ENCODE measurements around the gene TEX261. TPM values are rescaled to one million over a fixed set of nuclear protein-coding genes. Genes with fewer than 3 reads are reported as not detected.
A peak's percentile ranks its signal among the peaks of the same experiment; 100 is the strongest.
"Not testable (repeated sequence)": the region's sequence is repeated elsewhere in the genome, so short reads cannot be mapped to it uniquely, and the experiment has no call there.

Gene TEX261
- total RNA-seq, 1 donor from 2014 or later: 36.4 TPM

- ATAC-seq (peak; percentile 97), DNase-seq (ENCODE audit: low spot score) (peak; percentile 74)
These were observed 6.3 kb upstream of the TEX261 start for GRCh38 chr2:71000780-71001591.

GRCh38 chr2:70999931-71000330 lies 5.3 kb upstream of the TEX261 start:
- ATAC-seq: not testable (repeated sequence)
- peak; percentile 32 for DNase-seq (ENCODE audit: low spot score)

GRCh38 chr2:70999362-70999761 lies 4.7 kb upstream of the TEX261 start:
- DNase-seq (ENCODE audit: low spot score) (peak; percentile 26), ATAC-seq (no peak)

GRCh38 chr2:70998885-70999284 lies 4.2 kb upstream of the TEX261 start:
- ATAC-seq; DNase-seq (ENCODE audit: low spot score): not testable (repeated sequence)

- ATAC-seq: peak; percentile 58
These were observed 705 bp upstream of the TEX261 start for GRCh38 chr2:70995426-70995729.

GRCh38 chr2:70994009-70994698 lies 519 bp downstream of the TEX261 start:
- ATAC-seq (peak; percentile 40), DNase-seq (ENCODE audit: low spot score) (no peak)

More at GRCh38 chr2:70995426-70995729, 705 bp upstream of the TEX261 start:
- peak; percentile 55 for DNase-seq (ENCODE audit: low spot score)

GRCh38 chr2:70992945-70993853 lies 1.5 kb downstream of the TEX261 start:
- ATAC-seq (no peak), DNase-seq (ENCODE audit: low spot score) (peak; percentile 37)

- ATAC-seq (no peak), DNase-seq (ENCODE audit: low spot score) (peak; percentile 10)
These were observed 2.9 kb downstream of the TEX261 start for GRCh38 chr2:70991742-70992141.

- no peak for ATAC-seq
- DNase-seq (ENCODE audit: low spot score): peak; percentile 31
These were observed 3.5 kb downstream of the TEX261 start for GRCh38 chr2:70991142-70991541.

- ATAC-seq (no peak), DNase-seq (ENCODE audit: low spot score) (peak; percentile 22)
These were observed 4.5 kb downstream of the TEX261 start for GRCh38 chr2:70990216-70990615.

- no peak for ATAC-seq
These were observed 5.7 kb downstream of the TEX261 start for GRCh38 chr2:70988726-70989648.

GRCh38 chr2:70988151-70988550 lies 6.5 kb downstream of the TEX261 start:
- no peak for ATAC-seq
- peak; percentile 38 for DNase-seq (ENCODE audit: low spot score)

More at GRCh38 chr2:70988726-70989648, 5.7 kb downstream of the TEX261 start:
- peak; percentile 41 for DNase-seq (ENCODE audit: low spot score)

GRCh38 chr2:70987386-70987785 lies 7.3 kb downstream of the TEX261 start:
- DNase-seq (ENCODE audit: low spot score): peak; percentile 4

GRCh38 chr2:70986499-70987189 lies 8.0 kb downstream of the TEX261 start:
- ATAC-seq (no peak), DNase-seq (ENCODE audit: low spot score) (peak; percentile 30)

More at GRCh38 chr2:70987386-70987785, 7.3 kb downstream of the TEX261 start:
- ATAC-seq: no peak

- no peak for ATAC-seq
- peak; percentile 23 for DNase-seq (ENCODE audit: low spot score)
These were observed 8.7 kb downstream of the TEX261 start for GRCh38 chr2:70985956-70986355.

GRCh38 chr2:70985283-70985688 lies 9.4 kb downstream of the TEX261 start:
- peak; percentile 23 for DNase-seq (ENCODE audit: low spot score)
- ATAC-seq: no peak

- DNase-seq (ENCODE audit: low spot score): peak; percentile 48
- peak; percentile 75 for ATAC-seq
These were observed 9.9 kb downstream of the TEX261 start for GRCh38 chr2:70984576-70985282.

- DNase-seq (ENCODE audit: low spot score) (no peak), ATAC-seq (no peak)
These were observed 10.5 kb downstream of the TEX261 start for GRCh38 chr2:70984228-70984575.
